ENCODE results near the gene ACVRL1. TPM values are rescaled to one million over a fixed set of nuclear protein-coding genes. Genes with fewer than 3 reads are reported as not detected.

The ACVRL1 gene
- total and polyA plus RNA-seq, 4 donors = 3.1 to 7.9 (median 6.1) TPM

DNA sequence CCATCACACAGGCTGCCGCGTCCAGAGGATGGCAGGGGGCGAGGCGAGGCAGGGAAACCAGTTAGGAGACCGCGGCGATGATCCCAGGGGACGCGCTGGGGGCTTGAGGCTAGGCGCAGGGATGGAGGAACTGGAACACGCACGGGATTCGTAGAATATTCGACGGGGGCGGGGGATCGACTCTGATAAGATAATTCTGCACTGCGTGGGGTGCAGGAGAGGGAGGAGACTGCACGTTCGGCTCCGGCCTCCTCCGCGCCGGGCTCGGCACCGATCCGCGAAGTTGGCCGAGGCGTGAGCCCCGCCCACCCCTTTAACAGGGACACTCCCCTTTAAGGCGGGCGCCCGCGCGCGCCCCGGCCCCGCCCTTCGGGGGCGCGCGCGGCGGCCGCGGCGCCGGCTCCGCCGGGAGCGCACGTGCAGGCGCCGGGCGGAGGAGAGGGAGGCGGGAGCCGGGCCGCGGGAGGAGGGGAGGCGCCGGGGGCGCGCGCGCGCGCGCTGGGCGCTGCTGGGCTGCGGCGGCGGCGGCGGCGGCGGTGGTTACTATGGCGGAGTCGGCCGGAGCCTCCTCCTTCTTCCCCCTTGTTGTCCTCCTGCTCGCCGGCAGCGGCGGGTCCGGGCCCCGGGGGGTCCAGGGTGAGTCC is 44.0 kb downstream of the ACVRL1 start, which contains the start of gene ACVR1B:
ACVR1B (plus strand) TSS at position 501 of the 644 bp plus-strand sequence; CDS start at position 546, 45 bp downstream.
- peak within 1 kb of the TSS; percentile 84 to 93 for H3K27ac ChIP-seq (ENCODE audit: low read depth in 1 of 2, low read length in 2 of 2)
- peak within 1 kb of the TSS; percentile 76 to 93 for H3K9ac ChIP-seq (ENCODE audit: low read depth in 1 of 2, low read length in 2 of 2)
- DNase-seq (ENCODE audit: low spot score) = peak; percentile 83
- H3K4me1 ChIP-seq (ENCODE audit: control insufficient read depth in 4 of 4, insufficient read depth in 4 of 4, low read length in 3 of 4) = peaks cover 4 to 36% (median 30%) of the 10 kb centered on the region in 4 donors
- no peaks in the 10 kb centered on the region for H3K27me3 ChIP-seq (ENCODE audit: control insufficient read depth in 4 of 4, insufficient read depth in 4 of 4, low read length in 3 of 4)
- H3K36me3 ChIP-seq (ENCODE audit: control insufficient read depth in 4 of 4, insufficient read depth in 3 of 4, low read depth in 1 of 4, low read length in 3 of 4) = no peaks in the 10 kb centered on the region
- TF ChIP-seq RXRA (IDR thresholded peaks at IDR 0.05) (peak in 1 of 2 donors; percentile 9), EGR1 (IDR thresholded peaks at IDR 0.05; ENCODE audit: low read depth in 2 of 2) (no peak), YY1 (IDR thresholded peaks at IDR 0.05) (peak; percentile 45), RAD21 (IDR thresholded peaks at IDR 0.05) (no peak), ATF3 (IDR thresholded peaks at IDR 0.05) (no peak), GABPA (IDR thresholded peaks at IDR 0.05 in 1 of 2, conservative IDR thresholded peaks at IDR 0.05 in 1 of 2) (no peak), FOXA1 (IDR thresholded peaks at IDR 0.05) (no peak), SP1 (IDR thresholded peaks at IDR 0.05) (peak; percentile 56)
- TF ChIP-seq, protein P1, sequence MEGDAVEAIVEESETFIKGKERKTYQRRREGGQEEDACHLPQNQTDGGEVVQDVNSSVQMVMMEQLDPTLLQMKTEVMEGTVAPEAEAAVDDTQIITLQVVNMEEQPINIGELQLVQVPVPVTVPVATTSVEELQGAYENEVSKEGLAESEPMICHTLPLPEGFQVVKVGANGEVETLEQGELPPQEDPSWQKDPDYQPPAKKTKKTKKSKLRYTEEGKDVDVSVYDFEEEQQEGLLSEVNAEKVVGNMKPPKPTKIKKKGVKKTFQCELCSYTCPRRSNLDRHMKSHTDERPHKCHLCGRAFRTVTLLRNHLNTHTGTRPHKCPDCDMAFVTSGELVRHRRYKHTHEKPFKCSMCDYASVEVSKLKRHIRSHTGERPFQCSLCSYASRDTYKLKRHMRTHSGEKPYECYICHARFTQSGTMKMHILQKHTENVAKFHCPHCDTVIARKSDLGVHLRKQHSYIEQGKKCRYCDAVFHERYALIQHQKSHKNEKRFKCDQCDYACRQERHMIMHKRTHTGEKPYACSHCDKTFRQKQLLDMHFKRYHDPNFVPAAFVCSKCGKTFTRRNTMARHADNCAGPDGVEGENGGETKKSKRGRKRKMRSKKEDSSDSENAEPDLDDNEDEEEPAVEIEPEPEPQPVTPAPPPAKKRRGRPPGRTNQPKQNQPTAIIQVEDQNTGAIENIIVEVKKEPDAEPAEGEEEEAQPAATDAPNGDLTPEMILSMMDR (IDR thresholded peaks at IDR 0.05; ENCODE audit: low read depth, low read length, missing input control) = no peak
- TF ChIP-seq, protein P2, sequence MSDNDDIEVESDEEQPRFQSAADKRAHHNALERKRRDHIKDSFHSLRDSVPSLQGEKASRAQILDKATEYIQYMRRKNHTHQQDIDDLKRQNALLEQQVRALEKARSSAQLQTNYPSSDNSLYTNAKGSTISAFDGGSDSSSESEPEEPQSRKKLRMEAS (IDR thresholded peaks at IDR 0.05) = peak; percentile 68
- H3K9me3 ChIP-seq (ENCODE audit: control insufficient read depth in 4 of 4, low read length in 3 of 4) = no peaks in the 10 kb centered on the region
- under 1% methylated on average over 86 of the region's 86 CpGs for WGBS
- peak within 1 kb of the TSS; percentile 81 to 95 (median 89) for H3K4me3 ChIP-seq (ENCODE audit: low read depth in 1 of 3, low read length in 3 of 3)

DNA sequence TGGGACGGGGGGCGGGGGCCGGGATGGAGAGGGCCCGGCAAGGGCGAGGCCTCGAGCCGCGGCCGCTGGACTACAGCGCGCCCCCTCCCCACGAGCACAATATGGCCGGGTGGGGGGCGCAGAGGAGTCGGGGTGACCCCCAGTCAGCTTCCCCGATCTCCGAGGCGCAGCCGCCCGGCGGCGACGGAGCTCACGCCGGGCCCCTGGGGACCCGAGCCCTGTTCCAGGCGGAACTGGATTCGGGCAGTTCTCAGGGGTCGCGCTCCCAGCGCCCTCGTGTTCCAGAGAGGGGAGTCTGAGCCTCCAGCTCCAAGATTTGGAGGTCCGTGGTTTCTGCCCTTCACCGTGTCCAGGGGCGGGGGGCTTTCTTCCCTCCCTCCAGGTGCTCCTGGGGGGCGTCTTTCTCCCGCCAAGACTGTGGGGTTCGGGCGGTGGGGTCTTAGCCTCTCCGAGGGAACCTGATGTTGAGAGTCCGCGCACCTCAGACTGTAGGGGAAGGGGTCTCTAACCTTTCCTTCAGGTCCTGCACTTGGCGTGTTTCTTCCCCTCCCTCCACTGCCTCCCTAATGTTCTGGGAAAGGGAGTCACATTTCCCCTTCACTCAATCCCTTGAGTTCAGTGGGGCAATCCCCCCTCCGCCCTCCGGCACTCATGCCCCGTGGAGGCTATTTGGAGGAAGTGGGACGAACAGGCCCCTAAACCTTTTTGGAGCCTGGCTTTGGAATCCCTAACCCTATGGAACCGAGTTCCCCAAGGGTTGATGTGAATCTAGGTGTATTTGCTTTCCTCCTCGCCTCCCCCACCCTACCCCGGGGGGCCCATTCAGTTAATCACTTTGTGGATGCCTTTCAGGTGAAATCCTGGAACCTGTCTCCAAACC is 44.8 kb downstream of the ACVRL1 start:
- H3K4me1 ChIP-seq (ENCODE audit: control insufficient read depth in 4 of 4, insufficient read depth in 4 of 4, low read length in 3 of 4) = peaks cover 4 to 36% (median 30%) of the 10 kb centered on the region in 4 donors
- peak overlapping the region; percentile 84 to 93 for H3K27ac ChIP-seq (ENCODE audit: low read depth in 1 of 2, low read length in 2 of 2)
- no peaks in the 10 kb centered on the region for H3K27me3 ChIP-seq (ENCODE audit: control insufficient read depth in 4 of 4, insufficient read depth in 4 of 4, low read length in 3 of 4)
- WGBS = 2% methylated on average over 50 of the region's 50 CpGs
- DNase-seq (ENCODE audit: low spot score) = no peak
- H3K4me3 ChIP-seq (ENCODE audit: low read depth in 1 of 3, low read length in 3 of 3) = peak overlapping the region; percentile 81 to 95 (median 89)
- H3K9ac ChIP-seq (ENCODE audit: low read depth in 1 of 2, low read length in 2 of 2) = peak overlapping the region; percentile 76 to 93
- H3K36me3 ChIP-seq (ENCODE audit: control insufficient read depth in 4 of 4, insufficient read depth in 3 of 4, low read depth in 1 of 4, low read length in 3 of 4) = no peaks in the 10 kb centered on the region
- H3K9me3 ChIP-seq (ENCODE audit: control insufficient read depth in 4 of 4, low read length in 3 of 4) = no peaks in the 10 kb centered on the region
- TF ChIP-seq RAD21 (IDR thresholded peaks at IDR 0.05) (no peak), SP1 (IDR thresholded peaks at IDR 0.05) (no peak)

DNA sequence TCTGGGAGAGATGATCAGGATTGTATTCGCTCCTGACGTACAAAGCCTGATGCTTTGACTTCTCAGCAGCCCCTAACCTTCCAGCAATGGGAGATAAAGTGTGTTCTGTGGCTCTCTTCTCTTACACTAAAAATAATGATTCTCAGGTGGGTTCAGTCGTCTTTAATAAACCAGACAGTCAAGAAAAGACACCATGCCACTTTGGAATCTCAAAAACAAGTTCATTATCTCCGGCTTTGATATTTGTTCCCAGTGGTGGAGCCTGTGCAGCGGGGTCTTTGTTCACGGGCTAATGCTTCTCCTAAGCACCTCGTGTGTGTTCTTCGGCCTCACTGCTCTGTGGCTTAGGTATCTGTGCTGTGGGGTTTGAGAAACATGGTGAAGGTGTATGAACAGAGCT is 45.8 kb downstream of the ACVRL1 start:
- Histone ChIP-seq H3K9ac (ENCODE audit: low read depth in 1 of 2, low read length in 2 of 2) (peak overlapping the region; percentile 51 to 76), H3K27ac (ENCODE audit: low read depth in 1 of 2, low read length in 2 of 2) (peak overlapping the region; percentile 67 to 71), H3K4me3 (ENCODE audit: low read depth in 1 of 3, low read length in 3 of 3) (peak overlapping the region; percentile 11 to 95 (median 89)), H3K27me3 (ENCODE audit: control insufficient read depth in 4 of 4, insufficient read depth in 4 of 4, low read length in 3 of 4) (no peaks in the 10 kb centered on the region), H3K36me3 (ENCODE audit: control insufficient read depth in 4 of 4, insufficient read depth in 3 of 4, low read depth in 1 of 4, low read length in 3 of 4) (no peaks in the 10 kb centered on the region), H3K4me1 (ENCODE audit: control insufficient read depth in 4 of 4, insufficient read depth in 4 of 4, low read length in 3 of 4) (peaks cover 4 to 41% (median 31%) of the 10 kb centered on the region in 4 donors), H3K9me3 (ENCODE audit: control insufficient read depth in 4 of 4, low read length in 3 of 4) (no peaks in the 10 kb centered on the region)
- no peak for DNase-seq (ENCODE audit: low spot score)
- 40% methylated on average over 8 of the region's 8 CpGs for WGBS
- TF ChIP-seq EGR1 (IDR thresholded peaks at IDR 0.05; ENCODE audit: low read depth in 2 of 2) (no peak), FOXA2 (IDR thresholded peaks at IDR 0.05) (no peak), RXRA (IDR thresholded peaks at IDR 0.05) (no peak), SP1 (IDR thresholded peaks at IDR 0.05) (no peak), GABPA (IDR thresholded peaks at IDR 0.05 in 1 of 2, conservative IDR thresholded peaks at IDR 0.05 in 1 of 2) (no peak), YY1 (IDR thresholded peaks at IDR 0.05) (no peak), HNF4A (conservative IDR thresholded peaks at IDR 0.05) (no peak), ATF3 (IDR thresholded peaks at IDR 0.05) (no peak)
- TF ChIP-seq, protein P3, sequence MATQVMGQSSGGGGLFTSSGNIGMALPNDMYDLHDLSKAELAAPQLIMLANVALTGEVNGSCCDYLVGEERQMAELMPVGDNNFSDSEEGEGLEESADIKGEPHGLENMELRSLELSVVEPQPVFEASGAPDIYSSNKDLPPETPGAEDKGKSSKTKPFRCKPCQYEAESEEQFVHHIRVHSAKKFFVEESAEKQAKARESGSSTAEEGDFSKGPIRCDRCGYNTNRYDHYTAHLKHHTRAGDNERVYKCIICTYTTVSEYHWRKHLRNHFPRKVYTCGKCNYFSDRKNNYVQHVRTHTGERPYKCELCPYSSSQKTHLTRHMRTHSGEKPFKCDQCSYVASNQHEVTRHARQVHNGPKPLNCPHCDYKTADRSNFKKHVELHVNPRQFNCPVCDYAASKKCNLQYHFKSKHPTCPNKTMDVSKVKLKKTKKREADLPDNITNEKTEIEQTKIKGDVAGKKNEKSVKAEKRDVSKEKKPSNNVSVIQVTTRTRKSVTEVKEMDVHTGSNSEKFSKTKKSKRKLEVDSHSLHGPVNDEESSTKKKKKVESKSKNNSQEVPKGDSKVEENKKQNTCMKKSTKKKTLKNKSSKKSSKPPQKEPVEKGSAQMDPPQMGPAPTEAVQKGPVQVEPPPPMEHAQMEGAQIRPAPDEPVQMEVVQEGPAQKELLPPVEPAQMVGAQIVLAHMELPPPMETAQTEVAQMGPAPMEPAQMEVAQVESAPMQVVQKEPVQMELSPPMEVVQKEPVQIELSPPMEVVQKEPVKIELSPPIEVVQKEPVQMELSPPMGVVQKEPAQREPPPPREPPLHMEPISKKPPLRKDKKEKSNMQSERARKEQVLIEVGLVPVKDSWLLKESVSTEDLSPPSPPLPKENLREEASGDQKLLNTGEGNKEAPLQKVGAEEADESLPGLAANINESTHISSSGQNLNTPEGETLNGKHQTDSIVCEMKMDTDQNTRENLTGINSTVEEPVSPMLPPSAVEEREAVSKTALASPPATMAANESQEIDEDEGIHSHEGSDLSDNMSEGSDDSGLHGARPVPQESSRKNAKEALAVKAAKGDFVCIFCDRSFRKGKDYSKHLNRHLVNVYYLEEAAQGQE (IDR thresholded peaks at IDR 0.05) = no peak
- TF ChIP-seq, protein P4, sequence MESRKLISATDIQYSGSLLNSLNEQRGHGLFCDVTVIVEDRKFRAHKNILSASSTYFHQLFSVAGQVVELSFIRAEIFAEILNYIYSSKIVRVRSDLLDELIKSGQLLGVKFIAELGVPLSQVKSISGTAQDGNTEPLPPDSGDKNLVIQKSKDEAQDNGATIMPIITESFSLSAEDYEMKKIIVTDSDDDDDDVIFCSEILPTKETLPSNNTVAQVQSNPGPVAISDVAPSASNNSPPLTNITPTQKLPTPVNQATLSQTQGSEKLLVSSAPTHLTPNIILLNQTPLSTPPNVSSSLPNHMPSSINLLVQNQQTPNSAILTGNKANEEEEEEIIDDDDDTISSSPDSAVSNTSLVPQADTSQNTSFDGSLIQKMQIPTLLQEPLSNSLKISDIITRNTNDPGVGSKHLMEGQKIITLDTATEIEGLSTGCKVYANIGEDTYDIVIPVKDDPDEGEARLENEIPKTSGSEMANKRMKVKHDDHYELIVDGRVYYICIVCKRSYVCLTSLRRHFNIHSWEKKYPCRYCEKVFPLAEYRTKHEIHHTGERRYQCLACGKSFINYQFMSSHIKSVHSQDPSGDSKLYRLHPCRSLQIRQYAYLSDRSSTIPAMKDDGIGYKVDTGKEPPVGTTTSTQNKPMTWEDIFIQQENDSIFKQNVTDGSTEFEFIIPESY (IDR thresholded peaks at IDR 0.05) = no peak

All from liver (tissue), 9 donors.